WI38 (cell line): ENCODE data around the gene OR9G1.
"Not testable (repeated sequence)": the region's sequence is repeated elsewhere in the genome, so short reads cannot be mapped to it uniquely, and the experiment has no call there.

Experiments used
- H3K4me3 ChIP-seq: 2 replicates; pipeline ENCODE4 v1.5.1; 2011; ENCODE audit warnings: low read depth, mild to moderate bottlenecking, control low read depth, low read length
- CTCF ChIP-seq: IDR thresholded peaks from 2 replicates; pipeline ENCODE4 v1.5.1; 2012; ENCODE audit warnings: low read depth, mild to moderate bottlenecking, control low read depth, low read length

OR9G1 gene, protein sequence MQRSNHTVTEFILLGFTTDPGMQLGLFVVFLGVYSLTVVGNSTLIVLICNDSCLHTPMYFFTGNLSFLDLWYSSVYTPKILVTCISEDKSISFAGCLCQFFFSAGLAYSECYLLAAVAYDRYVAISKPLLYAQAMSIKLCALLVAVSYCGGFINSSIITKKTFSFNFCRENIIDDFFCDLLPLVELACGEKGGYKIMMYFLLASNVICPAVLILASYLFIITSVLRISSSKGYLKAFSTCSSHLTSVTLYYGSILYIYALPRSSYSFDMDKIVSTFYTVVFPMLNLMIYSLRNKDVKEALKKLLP

DNA sequence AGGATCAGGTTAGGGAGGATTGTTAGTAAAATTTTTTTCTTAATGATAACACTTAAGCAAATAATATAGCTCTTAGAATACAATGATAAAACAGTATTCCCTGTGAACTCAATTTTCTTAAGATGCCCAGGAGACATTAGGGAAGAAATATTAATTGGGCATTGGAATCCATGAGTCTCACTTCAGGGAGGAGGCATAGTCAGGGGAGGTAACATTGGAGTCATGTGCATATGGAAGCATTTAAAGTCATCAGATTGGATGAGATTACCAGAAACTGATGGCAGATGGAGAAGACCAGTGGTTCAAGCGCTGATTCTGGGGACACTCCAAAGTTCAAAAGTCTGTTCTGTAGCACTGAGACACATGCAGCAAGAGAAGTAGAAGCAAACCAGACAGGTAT lies at the start of gene OR9G1:
TSS of gene OR9G1 (plus strand) at position 301 of the 400 bp plus-strand sequence. CDS start 1,293 bp downstream, outside the sequence.
- TF ChIP-seq CTCF: no peak
- H3K4me3 ChIP-seq: no peak within 1 kb of the TSS

GRCh38 chr11:56659755-56660154 lies 39.1 kb upstream of the OR9G1 start:
- TF ChIP-seq CTCF: no peak
- H3K4me3 ChIP-seq: no peak overlapping the region

GRCh38 chr11:56663386-56663785 lies 35.5 kb upstream of the OR9G1 start, which contains the start of gene OR5AR1:
Gene OR5AR1, plus strand, starts transcription at chr11:56663686. Its CDS starts 0 bp downstream, at chr11:56663686.
- no peak for TF ChIP-seq CTCF
- no peak within 1 kb of the TSS for H3K4me3 ChIP-seq

- no peak for TF ChIP-seq CTCF
- no peak overlapping the region for H3K4me3 ChIP-seq
Measured at GRCh38 chr11:56670984-56671383, 27.9 kb upstream of the OR9G1 start.

- H3K4me3 ChIP-seq: no peak overlapping the region
- no peak for TF ChIP-seq CTCF
Measured at GRCh38 chr11:56688554-56689100, 10.3 kb upstream of the OR9G1 start.

DNA sequence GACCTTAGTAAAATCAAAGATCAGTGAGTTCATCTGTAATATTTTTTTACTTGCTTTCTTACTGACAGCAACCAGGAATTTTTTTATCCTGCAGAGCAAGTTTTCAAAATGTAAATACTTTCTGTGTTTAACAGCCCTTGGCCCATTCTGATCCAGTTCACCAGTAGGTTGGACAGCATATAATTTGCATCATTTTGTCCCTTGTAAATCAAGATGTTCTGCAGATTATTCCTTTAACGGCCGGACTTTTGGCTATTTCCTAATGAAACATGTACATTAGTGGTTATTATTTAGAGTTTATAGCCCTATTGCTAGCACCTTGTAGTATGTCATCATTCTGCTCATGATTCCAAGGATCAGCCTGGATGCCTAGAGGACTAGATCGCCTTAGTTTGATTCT lies 7.7 kb upstream of the OR9G1 start:
- not testable (repeated sequence) for H3K4me3 ChIP-seq

GRCh38 chr11:56693428-56693827 lies 5.5 kb upstream of the OR9G1 start:
- no peak for TF ChIP-seq CTCF
- no peak overlapping the region for H3K4me3 ChIP-seq
